HL-60 (cell line): ENCODE results near the gene CDT1.

Source experiments
- GABPA ChIP-seq: IDR thresholded peaks from 2 replicates; pipeline ENCODE4 v1.6.1; 2012; ENCODE audit warnings: low read depth
- POLR2AphosphoS5 ChIP-seq: IDR thresholded peaks from 2 replicates; pipeline ENCODE4 v1.6.1; 2012; ENCODE audit warnings: low read depth
- SPI1 ChIP-seq: IDR thresholded peaks from 2 replicates; pipeline ENCODE4 v1.6.1; 2012; ENCODE audit warnings: low read depth, mild to moderate bottlenecking, borderline replicate concordance
- TF ChIP-seq, protein P1 (sequence below): IDR thresholded peaks from one replicate; pipeline ENCODE4 v1.5.1; 2011; ENCODE audit warnings: low read length, control low read depth, inconsistent platforms; ENCODE audit not compliant: insufficient read depth
- TF ChIP-seq, protein P2 (sequence below): IDR thresholded peaks from 2 replicates; pipeline ENCODE4 v1.6.1; 2012; ENCODE audit warnings: low read depth; ENCODE audit not compliant: insufficient replicate concordance

DNA sequence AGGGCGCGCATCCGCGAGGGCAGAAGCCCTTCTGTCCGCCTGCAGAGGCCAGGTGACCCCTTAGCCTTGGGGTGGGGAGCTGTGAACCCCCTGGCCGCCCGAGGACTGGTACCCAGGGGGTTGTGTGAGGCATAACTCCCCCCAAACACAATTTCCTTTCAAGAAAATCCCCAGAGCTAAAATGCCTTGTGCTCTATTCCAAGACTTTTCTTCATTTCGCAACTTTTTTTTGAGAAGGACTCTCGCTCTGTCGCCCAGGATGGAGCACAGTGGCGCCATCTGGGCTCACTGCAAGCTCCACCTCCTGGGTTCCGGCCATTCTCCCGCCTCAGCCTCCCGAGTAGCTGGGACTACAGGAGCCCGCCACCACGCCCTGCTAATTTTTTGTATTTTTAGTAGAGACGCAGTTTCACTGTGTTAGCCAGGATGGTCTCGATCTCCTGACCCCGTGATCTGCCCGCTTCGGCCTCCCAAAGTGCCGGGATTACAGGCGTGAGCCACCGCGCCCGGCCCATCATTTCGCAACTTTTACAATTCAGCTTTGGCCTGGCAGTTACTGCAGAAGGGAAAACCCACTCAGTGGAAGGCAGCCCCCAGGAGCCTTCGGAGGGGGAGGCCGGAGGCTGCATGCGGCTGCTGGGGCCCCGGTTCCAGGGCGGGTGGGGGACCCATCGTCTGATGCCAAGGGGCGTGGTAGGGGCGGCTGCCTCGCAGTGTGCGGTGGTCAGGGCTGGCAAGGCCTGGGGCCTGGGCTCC lies 9.1 kb downstream of the CDT1 start:
- TF ChIP-seq, protein P1, sequence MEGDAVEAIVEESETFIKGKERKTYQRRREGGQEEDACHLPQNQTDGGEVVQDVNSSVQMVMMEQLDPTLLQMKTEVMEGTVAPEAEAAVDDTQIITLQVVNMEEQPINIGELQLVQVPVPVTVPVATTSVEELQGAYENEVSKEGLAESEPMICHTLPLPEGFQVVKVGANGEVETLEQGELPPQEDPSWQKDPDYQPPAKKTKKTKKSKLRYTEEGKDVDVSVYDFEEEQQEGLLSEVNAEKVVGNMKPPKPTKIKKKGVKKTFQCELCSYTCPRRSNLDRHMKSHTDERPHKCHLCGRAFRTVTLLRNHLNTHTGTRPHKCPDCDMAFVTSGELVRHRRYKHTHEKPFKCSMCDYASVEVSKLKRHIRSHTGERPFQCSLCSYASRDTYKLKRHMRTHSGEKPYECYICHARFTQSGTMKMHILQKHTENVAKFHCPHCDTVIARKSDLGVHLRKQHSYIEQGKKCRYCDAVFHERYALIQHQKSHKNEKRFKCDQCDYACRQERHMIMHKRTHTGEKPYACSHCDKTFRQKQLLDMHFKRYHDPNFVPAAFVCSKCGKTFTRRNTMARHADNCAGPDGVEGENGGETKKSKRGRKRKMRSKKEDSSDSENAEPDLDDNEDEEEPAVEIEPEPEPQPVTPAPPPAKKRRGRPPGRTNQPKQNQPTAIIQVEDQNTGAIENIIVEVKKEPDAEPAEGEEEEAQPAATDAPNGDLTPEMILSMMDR = no peak
- TF ChIP-seq, protein P2, sequence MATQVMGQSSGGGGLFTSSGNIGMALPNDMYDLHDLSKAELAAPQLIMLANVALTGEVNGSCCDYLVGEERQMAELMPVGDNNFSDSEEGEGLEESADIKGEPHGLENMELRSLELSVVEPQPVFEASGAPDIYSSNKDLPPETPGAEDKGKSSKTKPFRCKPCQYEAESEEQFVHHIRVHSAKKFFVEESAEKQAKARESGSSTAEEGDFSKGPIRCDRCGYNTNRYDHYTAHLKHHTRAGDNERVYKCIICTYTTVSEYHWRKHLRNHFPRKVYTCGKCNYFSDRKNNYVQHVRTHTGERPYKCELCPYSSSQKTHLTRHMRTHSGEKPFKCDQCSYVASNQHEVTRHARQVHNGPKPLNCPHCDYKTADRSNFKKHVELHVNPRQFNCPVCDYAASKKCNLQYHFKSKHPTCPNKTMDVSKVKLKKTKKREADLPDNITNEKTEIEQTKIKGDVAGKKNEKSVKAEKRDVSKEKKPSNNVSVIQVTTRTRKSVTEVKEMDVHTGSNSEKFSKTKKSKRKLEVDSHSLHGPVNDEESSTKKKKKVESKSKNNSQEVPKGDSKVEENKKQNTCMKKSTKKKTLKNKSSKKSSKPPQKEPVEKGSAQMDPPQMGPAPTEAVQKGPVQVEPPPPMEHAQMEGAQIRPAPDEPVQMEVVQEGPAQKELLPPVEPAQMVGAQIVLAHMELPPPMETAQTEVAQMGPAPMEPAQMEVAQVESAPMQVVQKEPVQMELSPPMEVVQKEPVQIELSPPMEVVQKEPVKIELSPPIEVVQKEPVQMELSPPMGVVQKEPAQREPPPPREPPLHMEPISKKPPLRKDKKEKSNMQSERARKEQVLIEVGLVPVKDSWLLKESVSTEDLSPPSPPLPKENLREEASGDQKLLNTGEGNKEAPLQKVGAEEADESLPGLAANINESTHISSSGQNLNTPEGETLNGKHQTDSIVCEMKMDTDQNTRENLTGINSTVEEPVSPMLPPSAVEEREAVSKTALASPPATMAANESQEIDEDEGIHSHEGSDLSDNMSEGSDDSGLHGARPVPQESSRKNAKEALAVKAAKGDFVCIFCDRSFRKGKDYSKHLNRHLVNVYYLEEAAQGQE = no peak
- TF ChIP-seq POLR2AphosphoS5 = 0 out of 2 replicates have a peak, but pooled peaks have one; percentile 9
- TF ChIP-seq SPI1 = no peak
- no peak for TF ChIP-seq GABPA
